Glomerular visceral epithelial cell (primary cell): ENCODE results near the gene PAK5.

Experiments
- DNase-seq: peaks from one replicate; pipeline ENCODE4 v3.0.0-alpha.2; 2016; ENCODE audit errors: extremely low spot score

Gene PAK5

DNA sequence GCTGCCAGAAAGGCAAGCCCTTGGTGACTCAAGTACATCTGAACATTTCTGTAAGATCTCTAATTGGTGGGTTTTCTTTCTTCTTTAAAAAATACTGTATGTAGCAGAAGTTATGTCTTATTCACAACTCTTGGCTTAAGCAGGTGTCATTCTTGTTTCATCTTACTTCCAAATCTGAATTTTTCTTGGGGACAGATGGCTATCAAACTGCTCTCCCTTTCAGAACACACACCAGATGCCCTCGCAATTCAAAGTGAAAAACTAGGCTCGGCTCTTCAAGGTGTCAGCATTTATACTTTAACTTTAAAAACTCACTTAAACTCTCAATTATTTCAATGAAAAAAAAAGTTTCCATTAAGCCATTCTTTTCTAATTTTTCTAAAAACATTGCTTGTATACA is 49.7 kb downstream of the PAK5 start:
- no peak for DNase-seq

DNA sequence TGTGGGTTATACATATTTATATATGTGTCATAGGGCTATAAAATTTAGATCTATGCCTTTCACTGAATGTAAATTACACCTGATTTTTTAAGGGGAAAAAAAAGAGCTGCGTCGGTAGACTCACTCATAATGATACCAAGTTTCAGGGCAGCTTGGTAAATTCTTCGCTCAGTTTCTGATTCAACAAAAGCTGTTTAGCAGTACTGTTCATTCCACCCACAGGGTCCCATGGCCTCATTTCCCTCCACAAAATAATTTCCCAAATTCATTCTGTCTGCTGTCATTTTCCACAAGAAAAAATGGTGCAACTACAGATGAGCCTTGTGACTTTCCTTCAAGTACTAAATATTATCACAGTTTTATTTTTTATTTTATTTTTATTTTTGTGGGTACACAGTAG is 63.7 kb downstream of the PAK5 start:
- DNase-seq, result no peak

DNA sequence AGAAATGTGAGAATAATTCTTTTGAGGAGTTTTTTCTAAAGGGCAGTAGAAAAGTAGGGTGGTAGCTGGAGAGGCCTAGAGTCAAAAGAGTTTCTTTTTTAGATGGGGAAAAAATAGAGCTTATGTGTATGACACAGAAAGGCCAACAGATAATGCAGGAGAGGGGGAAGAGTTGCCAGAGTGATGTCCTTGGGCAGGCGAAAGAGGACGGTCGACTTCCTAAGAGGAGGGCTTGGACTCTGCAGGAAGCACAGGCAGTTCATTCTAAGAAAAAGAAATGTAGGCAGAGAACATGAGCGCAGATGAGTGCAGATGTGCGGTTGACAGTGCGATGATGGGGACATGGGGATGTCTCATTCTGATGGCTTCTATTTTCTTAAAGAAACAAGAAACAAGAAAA is 68.9 kb downstream of the PAK5 start:
- DNase-seq, result no peak

DNA sequence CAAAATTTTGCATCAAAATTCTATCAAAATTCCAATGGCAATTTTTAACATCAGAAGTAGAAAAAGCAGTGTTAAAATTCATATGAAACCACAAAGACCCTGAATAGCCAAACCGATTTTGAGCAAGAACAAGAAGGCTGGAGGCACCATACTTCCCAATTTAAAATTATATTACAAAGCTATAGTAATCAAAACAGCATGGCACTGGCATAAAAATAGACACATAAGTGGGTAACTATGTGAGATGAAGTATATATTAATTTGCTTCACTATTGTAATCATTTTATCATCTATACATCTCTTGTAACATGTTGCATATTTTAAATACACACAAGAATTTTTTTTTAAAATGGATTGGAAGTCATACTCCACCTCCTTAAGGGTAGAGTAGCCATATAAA is 77.4 kb downstream of the PAK5 start:
- no peak for DNase-seq

DNA sequence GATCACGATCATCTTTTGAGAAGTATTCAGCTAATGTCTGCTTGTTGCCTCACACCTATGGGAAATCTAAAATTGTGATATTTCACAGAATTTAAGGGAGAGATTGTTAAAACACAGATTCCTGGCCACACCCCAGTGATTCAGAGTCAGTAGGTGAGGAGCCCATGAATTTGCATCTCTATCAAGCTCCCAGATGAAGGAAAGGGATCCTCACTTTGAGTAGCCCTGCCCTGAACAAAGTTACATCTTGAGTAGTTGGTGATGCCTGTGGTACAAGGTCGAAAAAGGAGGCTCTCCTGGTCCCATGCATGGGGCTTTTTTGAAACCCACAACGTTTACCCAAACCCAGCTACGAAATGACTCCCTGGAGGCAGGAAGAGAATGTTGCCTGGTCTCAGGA is 79.5 kb downstream of the PAK5 start:
- no peak for DNase-seq

DNA sequence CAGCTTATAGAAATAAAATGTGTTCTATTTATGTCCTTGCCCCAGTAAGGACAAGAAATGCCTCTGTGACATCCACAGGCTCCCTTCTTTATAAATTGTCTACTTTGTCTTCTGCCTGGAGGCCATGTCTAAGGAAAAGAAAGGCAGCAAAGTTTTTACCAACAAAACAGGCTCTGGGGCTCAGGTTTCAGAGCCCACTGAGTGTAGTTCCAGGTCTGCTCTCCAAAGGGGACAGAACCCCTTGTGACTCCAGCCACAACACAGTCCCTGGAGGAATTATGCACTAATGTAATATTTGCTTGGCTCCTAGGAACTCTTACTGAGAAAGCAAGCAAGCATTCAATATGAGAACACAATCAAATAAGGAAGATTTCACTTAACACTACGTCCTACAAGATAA is 80.1 kb downstream of the PAK5 start:
- DNase-seq, result no peak

DNA sequence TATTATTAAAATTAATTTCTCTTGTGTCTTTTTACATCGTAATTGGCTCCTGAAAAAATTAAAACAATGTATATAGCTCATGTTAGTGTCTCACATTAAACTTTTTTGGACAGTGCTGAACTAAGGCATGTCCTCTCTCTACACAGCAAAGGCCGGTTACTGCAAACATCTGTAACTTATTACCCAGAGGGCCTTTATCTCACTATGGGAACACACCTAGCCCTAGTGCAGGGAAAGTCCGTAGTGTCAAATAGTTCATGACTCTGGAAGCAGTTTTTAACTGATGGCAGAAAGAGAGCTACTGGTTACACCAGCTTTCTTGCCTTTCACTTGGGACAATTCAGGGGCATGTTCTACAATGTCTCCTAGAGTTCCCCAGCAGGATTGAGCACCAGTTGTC is 82.2 kb downstream of the PAK5 start:
- DNase-seq, result no peak

DNA sequence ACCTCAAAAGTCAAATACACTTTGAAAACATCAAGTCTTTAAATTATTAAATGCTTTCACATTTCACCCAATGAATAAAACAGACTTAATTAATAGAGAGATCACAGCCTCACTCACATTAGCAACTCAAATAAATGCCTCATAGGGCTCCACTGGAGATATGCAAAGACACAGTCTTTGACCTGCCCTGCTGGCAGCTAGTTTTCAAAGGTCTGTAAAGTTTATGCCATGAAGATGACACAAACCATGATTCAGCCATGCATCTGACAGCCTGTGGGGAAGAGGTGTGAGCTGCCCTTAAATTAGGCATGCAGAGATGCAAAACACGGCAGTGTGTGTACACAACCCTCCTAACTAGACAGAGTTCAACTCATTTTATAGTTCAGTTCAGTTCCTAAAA is 83.6 kb downstream of the PAK5 start:
- DNase-seq, result no peak

DNA sequence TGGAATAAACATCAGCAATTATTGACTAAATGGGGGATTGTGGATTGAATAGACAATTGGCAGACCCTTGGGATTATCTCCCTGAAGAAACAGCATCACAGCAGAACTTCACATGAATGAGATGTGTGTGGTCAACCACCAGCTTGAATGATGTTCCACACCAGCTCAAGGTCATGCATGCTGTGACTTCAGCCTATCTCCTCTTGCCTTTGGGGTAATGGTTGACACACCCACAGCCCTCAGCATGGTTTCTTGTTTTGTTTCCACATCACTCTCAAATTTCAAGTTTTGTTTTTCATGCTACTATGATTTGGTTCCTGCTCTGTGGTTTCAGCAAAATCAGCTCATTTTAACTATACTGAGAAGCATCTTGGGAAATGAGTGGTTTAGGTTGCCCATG is 94.3 kb downstream of the PAK5 start:
- no peak for DNase-seq

DNA sequence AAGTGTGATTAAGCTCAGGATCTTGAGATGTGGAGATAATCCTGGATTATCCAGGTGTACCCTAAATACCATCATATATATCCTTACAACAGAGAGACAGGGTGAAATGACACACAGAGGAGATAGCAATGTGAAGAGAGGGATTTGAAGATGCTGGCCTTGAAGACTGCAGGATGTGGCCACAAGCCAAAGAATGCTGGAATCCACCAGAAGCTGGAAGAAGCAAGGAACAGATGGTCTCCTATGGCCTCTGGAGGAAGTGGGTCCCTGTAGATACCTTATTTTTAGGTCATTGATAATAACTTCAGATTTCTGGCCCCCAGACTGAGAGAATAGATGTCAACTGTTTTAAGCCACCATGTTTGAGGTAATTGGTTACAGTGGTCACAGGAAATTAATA is 95.0 kb downstream of the PAK5 start:
- DNase-seq, result no peak

DNA sequence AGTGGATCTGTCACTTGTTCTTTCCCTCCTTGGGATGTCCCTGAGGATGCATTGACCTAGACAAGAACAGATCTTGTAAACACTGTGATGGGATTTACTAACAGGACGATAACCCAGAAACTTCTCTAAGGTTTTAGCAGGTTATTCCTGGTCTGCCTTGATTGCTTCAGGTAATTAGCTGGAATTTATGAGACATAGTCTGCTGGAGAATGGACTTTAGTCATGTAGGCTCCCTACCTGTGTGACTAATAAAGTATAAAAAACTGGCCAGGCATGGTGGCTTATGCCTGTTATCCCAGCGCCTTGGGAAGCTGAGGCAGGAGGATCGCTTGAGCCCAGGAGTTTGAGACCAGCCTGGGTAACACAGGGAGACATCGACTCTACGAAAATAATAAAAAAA is 96.1 kb downstream of the PAK5 start:
- no peak for DNase-seq

DNA sequence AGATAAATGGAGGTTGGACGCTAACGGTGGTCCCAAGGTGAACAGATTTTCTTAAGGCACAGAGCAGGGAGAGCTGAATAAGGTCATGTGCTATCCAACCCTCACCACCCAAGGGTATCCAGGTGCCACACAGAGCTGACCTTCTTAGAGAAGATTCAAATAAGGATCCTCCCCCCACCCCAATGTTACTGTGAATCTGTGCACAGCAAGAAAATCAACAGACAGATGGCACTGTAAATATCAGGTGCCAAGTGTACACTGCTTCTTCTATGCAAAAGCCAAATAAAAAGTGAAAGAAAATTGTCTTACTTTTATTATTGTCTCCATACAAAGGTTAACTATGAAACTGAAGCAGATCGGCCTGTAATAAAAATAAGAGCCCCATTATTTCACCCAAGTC is 96.9 kb downstream of the PAK5 start:
- no peak for DNase-seq

DNA sequence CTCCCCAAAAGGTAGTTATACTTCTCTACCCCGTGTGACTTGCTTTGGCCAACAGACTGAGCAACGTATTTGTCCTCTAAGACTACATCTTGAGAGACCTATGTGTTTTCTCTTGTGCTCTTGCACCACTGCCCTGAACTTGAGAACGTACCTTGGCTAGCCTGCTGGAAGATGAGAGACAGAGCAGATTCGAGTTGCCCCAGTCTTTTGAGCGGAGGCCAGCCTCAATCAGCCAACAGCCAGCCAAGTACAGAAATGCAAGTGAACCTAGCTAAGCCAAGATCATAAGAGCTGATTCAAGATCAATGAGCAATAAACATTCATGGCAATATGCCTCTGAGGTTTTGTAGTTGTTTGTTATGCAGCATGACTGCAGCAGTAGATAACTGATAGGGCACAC is 98.4 kb downstream of the PAK5 start:
- no peak for DNase-seq

DNA sequence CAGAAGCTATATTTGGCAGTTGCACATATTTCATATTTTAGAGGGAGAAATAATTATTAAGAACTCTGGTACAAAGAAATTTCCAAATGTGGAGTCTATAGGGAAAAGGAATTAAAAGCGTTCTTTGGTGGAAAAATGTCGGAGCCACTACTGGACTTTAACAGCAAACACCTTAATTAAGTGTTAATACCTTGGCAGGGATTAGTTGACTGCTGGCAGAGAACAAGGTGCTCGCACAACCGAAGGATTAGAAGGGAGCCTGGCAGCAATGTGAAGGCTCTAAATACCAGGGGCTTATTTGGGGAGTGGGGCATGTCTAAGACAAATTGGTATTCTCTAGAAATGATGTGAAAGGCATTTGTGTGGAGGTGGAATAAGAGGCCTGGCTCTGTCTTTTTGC is 98.9 kb downstream of the PAK5 start:
- no peak for DNase-seq

DNA sequence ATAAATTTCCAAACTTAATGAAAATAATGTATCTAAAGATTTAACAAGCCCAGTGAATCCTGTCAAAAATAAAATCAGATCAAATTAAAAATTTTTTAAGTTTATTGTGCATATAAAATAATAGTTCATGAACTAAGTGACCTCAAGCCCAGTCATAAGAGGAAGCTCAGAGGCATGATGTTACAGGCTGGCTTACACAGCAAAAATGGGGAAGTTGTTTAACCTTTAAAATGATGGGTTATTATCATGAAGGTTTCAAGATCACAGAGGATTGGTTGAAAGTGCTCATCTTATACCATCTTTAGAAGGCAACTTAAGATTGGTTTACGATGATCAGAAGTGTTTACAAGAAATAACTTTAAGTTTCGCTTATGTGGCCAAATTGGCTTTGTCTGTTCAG is 102.5 kb downstream of the PAK5 start:
- no peak for DNase-seq

DNA sequence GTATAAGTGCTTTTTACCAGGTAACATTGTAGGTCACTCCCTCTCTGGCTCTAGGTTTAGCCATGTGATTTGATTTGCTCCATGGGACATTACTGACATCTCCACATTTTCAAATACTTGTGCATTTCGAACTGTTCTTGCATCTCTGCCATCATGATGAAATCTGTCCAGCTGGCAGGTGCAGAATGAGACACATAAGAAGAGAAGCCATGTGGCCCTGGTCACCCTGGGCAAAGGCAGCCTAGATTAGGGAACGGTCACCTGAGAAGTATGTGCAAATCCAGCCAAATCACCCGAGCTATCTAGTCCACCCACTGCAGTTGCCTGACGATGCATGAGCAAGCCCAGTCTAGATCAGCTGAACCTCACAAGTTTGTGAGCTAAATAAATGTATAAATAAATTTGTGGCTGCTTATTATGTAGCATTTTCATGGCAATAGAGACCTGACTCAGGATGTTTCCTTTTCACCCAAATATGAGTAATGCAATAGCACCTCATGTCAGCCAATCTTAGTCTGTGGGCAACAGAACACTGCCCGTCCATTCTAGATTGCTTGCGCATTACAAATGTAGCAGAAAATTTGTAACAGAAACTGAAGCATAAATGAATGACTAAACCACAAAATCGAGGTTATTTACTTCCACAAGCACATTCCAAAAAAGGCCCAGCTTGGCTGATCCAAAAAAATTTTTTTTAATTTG is 115.2 kb downstream of the PAK5 start:
- DNase-seq, result no peak

DNA sequence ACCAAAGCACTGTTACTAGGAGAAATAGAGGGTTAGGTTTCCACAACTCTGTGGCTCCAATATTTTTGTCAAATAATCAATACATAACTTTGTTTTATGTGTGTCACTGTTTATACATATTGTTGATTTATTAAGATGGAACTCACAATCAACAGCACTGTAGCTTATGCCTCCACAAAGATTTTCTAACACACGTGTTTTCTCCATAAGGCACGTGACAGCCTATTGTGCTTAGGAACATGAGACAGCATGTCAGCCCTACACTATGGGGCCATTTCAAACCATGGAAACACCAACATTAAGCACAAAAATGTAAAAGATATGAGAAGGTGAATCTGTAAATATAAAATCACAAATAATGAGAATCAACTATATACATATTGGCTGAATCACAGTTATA is 127.0 kb downstream of the PAK5 start:
- no peak for DNase-seq

DNA sequence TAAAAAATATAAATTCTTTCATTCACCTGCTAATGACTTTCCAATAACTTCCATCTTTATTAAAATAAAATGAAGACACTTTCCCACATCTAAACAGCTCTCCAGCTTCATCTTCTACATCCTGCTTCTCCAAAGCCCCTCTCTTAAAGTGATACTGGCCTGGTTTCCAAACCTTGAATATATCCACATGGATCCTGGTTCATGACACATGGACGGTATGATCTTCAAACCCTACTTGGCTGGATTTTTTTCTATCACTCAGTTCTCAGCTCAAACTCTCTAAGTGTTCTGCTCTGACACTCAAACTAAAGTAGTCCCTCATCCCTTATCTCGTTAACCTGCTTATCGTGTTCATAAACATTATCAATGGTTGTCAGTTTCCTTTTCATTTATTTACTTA is 128.2 kb downstream of the PAK5 start:
- no peak for DNase-seq

DNA sequence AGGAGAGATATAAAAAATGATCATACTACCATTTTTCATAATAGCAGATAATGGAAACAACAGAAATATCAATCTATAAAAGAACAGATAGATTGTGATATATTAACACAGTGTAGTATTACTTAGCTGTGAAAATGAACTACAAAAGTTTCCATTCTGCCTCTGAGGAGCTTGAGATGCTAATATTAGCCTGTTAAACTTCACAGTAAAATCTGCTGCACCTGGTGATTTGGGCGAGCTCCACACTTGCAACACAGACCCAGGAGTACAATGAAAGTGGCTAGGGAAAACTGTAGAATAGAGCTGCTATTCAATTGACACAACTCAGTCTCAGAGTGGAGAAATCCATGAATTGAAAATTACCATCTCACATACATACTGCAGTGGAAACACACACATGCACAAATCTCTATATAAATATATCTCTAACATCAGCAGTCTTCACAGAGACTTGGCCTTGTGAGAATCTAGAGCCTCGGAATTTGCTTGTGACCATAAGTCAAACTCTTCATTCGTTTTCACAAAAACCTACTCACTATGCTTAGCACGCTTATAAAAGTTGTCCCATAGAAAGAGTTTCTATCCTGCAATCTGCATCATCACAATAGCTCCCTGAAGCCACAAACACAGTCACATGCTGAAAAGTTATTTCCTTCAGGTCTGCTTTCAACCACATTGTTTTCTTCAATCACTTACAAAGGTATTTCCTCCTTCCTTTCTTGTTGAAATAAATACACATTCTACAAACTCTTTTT is 133.0 kb downstream of the PAK5 start:
- DNase-seq, result no peak

DNA sequence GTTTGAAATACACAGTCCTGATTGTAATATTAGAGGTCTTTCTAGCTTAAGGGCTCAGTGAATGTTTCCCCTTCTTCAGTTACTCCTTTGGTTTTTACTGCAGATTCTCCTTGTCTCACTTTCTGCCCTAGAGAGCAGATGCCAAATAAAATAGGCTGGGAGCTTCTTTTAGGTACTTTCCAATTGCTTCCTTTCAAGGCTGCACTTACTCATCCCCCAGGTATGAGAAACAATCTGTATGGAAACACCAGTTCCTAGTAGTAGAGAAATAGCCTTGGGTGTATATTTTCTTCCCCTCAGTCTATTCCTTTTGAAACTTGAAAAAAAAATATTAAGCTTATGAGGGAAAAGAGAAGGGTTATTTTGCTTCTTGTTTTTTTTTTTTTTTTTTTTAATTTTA is 139.7 kb downstream of the PAK5 start:
- DNase-seq, result no peak

DNA sequence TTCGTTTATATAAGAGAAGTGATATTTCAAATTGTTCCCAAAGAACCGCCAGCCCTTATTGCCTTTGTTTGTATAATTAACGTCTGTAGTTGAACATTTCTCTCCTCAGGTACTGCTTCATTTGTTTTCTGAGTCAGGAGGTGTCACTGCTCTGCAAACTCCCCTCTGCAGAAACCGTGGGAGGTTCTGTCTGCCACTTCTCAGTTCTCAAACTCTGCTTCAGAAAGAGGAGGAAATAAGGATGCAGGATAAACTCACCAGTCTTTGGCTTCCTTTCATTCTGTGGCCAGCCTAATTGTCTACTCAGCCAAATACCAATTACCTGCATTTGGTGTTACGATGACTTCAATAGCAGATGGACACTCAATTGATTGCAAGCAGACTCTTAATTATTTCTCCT is 149.8 kb downstream of the PAK5 start:
- no peak for DNase-seq

DNA sequence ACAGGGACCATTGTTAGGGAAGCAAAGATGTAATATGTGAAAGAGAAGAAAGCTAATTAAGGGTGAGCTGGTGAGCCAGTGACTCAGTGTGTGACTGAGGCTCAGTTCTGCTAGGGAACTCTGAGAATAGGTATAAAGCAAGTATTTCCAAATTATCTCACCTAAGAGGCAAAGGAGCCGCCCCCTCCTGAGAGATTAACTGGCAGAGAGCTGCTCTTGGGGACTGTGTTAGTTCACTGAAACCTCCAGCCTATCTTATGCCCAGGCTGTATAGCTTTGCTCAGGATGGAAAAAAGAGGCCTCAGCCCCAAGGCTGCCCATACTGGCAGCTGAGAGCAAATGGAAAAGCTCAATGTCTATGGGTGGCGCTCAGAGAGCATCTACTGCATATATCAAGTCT is 152.0 kb downstream of the PAK5 start:
- DNase-seq, result no peak

DNA sequence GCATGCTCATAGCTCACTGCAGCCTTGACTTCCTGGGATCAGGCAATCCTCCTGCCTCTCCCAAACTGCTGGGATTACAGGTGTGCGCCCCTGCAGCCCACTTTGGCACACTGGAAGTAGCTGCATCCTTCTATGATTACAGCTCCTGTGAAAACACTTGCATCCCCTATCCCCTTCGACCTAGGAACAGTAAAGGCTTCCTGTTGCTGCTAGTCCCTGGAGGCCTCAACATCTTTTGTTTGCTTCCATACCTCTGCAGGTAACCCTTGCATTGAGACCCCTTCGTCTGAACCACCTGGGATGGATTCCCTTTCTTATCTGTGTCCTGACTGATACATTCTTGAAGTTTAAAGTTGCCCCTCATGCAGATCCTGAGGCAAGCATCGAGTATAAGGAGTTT is 152.4 kb downstream of the PAK5 start:
- no peak for DNase-seq

DNA sequence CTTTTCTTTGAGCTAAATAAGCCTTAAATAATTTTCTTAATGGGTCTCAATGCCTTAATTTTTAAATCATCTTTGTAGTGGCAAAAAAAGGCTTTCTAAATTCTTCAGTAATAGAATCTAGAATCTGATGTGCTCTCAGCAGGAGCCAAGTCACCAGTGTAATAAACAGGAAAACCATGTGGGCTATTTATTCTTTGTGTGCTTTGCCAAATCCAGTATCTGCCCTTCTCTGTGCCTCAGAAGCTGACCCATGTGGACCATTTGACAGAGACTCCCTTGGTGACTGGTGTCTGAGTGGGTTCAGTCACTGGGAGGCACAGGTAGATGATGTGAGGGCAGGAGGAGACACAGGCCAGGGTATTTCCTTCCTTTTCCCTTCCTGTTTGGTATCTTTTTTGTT is 152.9 kb downstream of the PAK5 start:
- DNase-seq, result no peak
